Measurements from ENCODE around the gene ZNF57. TPM values are rescaled to one million over a fixed set of nuclear protein-coding genes. Genes with fewer than 3 reads are reported as not detected.
"Not testable (repeated sequence)": the region's sequence is repeated elsewhere in the genome, so short reads cannot be mapped to it uniquely, and the experiment has no call there.

ZNF57 gene
- 4.7 TPM for total RNA-seq

GRCh38 chr19:2900296-2901252 is at the start of gene ZNF57:
ZNF57 (plus strand) TSS chr19:2900928; CDS start chr19:2901046, 118 bp downstream.
- peak; percentile 96 for ATAC-seq

- ATAC-seq, result no peak
These were observed 48.1 kb upstream of the ZNF57 start for GRCh38 chr19:2852598-2852997.

DNA sequence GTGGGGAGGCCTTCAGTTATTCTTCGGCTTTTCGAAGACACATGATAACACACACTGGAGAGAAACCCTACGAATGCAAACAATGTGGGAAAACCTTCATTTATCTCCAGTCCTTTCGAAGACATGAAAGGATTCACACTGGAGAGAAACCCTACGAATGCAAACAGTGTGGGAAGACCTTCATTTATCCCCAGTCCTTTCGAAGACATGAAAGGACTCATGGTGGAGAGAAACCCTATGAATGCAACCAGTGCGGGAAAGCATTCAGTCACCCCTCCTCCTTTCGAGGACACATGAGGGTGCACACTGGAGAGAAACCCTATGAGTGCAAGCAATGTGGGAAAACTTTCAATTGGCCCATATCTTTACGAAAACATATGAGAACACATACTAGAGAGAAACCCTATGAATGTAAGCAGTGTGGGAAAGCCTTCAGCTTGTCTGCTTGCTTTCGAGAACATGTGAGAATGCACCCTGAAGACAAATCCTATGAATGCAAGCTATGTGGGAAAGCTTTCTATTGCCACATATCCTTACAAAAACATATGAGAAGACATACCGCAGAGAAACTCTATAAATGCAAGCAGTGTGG is 47.6 kb upstream of the ZNF57 start:
- ATAC-seq, result no peak

DNA sequence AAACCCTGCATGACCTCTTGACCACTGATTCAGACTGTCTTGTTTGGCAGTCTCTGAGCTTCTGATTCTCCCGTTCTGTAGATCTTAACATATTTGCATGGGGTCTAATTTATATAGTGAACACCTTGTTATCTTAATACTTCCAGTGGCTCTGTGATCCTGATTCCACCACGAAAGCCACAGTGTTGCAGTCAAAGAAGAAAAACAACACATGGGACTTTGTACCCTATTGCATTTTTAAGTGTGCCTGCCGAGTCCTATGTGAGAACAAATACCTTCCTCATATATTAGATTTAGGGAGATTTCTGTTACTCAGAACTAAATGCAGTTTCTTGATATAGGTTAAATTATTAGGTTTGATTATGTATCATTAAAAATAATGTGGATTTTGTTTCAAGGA is 45.9 kb upstream of the ZNF57 start:
- ATAC-seq, result no peak

- no peak for ATAC-seq
These were observed 44.2 kb upstream of the ZNF57 start for GRCh38 chr19:2856457-2857050.

DNA sequence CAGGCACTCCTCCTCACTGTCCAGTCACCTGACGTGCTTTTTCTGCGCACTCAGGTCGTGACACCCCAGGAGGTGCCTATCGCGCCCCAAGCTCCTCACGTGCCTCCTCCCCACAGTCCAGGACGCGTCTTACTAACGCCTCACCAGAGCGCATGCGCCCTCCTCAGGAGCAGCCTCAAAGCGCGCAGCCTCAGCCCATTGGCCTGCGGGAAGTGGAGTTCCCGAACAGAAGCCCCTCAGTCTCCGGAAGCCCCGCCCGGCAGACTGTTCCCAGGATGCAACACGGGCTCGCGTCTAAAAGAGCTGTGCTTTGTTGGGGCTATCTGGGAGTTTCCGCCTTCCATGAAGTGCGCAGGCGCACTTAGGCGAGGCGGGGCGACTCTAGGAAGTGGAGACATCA is 41.9 kb upstream of the ZNF57 start:
- ATAC-seq, result no peak

DNA sequence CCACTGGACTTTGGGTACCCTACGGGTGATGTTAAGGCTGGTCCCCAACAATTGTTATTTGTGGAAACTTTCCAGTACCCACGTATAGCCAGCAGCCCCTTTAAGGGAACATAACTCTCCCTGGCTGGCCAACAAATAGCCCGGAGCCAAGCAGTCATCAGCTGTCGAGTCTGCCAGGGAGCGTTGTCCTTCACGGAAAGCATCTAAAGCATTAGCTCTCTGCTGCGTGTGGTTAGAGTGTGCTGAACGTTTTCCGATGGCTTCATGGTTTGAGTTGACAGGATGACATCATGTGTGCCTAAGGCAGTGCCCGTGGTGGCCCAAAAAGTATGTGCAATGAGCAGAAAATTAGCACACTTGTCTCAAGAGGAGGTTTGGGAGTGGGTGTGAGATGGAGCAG is 36.9 kb upstream of the ZNF57 start:
- no peak for ATAC-seq

GRCh38 chr19:2865334-2866100 is 35.2 kb upstream of the ZNF57 start:
- no peak for ATAC-seq

GRCh38 chr19:2866495-2867024 is 34.2 kb upstream of the ZNF57 start:
- no peak for ATAC-seq

- peak; percentile 99 for ATAC-seq
These were observed 33.4 kb upstream of the ZNF57 start, which contains the start of gene ZNF556 for GRCh38 chr19:2867025-2867991. ZNF556 (plus strand) TSS chr19:2867335; CDS start chr19:2867422, 87 bp downstream.

- no peak for ATAC-seq
These were observed 31.1 kb upstream of the ZNF57 start for GRCh38 chr19:2869618-2870017.

DNA sequence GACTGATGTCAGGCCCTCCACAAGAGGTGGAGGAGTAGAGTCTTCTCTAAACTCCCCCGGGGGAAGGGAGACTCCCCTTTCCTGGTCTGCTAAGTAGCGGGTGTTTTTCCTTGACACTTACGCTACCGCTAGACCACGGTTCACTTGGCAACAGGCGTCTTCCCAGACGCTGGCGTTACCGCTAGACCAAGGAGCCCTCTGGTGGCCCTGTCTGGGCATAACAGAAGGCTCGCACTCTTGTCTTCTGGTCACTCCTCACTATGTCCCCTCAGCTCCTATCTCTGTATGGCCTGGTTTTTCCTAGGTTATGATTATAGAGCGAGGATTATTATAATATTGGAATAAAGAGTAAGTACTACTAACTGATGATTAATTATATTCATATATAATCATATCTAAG is 28.6 kb upstream of the ZNF57 start:
- not testable (repeated sequence) for ATAC-seq

DNA sequence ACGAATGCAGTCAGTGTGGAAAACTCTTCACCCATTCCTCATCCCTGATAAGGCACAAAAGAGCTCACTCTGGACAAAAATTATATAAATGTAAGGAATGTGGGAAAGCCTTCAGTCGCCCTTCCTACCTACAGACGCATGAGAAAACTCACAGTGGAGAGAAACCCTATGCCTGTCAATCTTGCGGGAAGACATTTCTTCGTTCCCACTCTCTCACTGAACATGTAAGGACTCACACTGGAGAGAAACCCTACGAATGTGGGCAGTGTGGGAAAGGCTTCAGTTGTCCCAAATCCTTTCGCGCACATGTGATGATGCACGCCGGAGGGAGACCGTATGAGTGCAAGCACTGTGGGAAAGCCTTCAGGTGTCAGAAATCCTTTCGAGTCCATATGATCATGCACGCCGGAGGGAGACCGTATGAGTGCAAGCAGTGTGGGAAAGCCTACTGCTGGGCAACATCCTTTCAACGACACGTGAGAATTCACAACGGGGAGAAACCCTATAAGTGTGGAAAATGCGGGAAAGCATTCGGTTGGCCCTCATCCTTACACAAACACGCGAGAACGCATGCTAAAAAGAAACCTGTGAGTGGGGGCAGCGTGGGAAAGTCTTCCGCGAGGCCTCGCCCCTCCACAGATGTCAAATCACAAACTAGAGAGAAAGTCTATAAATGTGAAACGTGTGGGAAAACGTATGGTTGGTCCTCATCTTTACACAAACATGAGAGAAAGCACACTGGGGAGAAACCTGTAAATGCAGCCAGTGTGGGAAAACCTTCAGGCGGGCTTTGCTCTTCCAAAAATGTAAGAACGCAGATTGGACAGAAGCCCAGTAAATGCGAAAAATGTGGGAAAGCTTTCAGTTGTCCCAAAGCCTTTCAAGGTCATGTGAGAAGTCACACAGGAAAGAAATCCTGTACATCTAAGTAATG is 23.1 kb upstream of the ZNF57 start:
- ATAC-seq, result no peak

DNA sequence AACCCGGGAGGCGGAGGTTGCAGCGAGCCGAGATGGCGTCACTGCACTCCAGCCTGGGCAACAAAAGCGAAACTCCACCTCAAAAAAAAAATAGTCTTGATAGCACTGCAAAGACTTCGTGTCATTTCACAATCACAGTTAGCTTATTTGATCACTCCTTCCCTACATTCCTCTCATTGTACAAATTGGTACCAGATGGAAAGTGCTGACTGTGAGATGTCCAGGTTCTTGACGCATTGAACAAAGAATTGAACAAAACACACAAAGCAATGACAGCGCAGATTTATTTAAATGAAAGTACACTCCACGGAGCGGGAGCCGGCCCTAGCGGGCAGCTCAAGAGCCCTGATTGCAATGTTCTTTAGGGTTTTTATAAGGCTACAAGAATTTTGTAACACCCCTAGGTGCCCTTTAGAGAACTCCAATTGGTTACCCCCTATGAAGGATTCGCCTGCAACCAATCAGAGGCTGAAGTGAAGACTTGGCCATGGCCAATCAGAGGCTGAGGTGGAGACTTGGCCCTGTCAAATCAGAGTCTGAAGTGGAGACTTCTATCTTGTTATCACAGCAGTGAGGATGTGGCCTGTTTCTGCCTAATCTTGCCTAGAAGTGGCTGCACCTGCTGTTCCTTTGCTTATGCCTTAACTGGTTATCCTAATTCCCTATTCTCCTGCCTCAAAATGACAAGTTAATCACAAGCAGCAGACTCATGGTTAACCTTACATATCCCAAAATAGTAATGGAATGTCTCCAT is 16.9 kb upstream of the ZNF57 start:
- ATAC-seq, result no peak

DNA sequence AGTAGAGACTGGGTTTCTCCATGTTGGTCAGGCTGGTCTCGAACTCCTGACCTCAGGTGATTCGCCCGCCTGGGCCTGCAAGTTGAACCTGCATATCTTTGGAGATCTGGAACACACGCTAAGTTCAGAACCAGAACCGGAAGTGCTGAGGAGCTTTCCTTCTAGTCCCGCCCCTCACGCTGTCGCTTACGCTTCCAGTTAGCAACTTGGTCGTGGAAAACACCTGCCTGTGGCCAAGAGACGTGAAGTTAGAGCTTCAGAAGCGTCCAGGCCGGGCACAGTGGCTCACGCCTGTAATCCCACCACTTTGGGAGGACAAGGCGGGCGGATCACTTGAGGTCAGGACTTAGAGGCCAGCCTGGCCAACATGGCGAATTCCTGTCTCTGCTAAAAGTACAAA is 15.0 kb upstream of the ZNF57 start:
- ATAC-seq, result no peak

DNA sequence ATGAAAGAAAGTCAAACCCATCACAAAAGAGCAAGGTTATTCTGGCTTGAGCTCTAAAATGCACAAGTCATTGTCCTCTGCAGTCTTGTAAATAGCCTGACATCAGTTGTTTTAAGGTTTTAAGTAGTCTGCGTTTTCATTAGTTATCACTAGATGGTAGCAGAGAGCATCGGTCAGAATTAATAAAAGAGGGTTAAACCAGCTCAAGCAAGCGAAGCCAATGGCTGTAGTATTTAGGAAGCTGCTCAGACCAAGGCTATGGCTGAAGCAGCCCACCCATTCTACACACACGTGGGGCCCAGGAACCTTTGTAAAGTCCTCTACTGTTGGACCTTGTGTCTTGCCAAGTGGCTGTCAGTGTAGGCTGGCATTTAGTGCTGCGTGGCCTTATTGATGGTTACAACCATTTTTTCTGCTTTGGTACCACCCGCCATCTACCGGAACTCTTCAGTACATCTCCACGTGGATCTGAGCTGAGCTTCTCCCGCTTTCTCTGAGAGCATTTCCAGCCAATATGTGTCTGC is 13.3 kb upstream of the ZNF57 start:
- ATAC-seq, result peak; percentile 65

- peak; percentile 39 for ATAC-seq
These were observed 11.9 kb upstream of the ZNF57 start for GRCh38 chr19:2888731-2889224.

DNA sequence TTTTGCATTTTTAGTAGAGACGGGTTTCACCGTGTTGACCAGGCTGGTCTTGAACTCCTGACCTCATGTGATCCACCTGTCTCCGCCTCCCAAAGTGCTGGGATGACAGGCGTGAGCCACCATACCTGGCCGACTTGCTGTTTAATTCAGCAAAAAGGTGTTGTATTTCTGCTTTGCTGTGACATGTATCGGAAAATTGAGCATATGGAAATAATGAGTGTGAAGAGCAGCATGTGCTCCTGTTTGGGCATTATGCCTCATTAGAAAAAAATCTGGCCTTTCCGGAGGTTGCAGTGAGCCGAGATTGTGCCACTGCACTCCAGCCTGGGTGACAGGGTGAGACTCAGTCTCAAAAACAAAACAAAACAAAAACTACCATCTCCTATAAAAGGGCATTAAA is 10.2 kb upstream of the ZNF57 start:
- ATAC-seq, result not testable (repeated sequence)

- no peak for ATAC-seq
These were observed 4.0 kb upstream of the ZNF57 start for GRCh38 chr19:2896694-2897093.

Measured in esophagus mucosa (tissue), 1 donor.